H1 (cell line): ENCODE results near the gene LRRC26. TPM values are rescaled to one million over a fixed set of nuclear protein-coding genes. Genes with fewer than 3 reads are reported as not detected.

Source experiments
- CBX5 ChIP-seq: fragments of 300-800, 300-1000 bp; sonication (generic); IDR thresholded peaks from 2 replicates; pipeline ENCODE4 v1.7.1; 2016; ENCODE audit warnings: antibody characterized with exemption, low read length, low read depth
- KDM4A ChIP-seq: IDR thresholded peaks from one replicate; pipeline ENCODE4 v1.7.1; 2012; ENCODE audit warnings: low read depth, mild to moderate bottlenecking, moderate library complexity, low read length, inconsistent platforms; ENCODE audit not compliant: severe bottlenecking
- NRF1 ChIP-seq: IDR thresholded peaks from 2 replicates; pipeline ENCODE4 v1.6.1; 2011; ENCODE audit warnings: mild to moderate bottlenecking, low read depth, low read length, improper control_type of control experiment
- POU5F1 ChIP-seq: IDR thresholded peaks from 2 replicates; pipeline ENCODE4 v1.6.1; 2011; ENCODE audit warnings: low read depth, mild to moderate bottlenecking, low read length, moderate library complexity
- SAP30 ChIP-seq: fragments of 300-600 bp; sonication (generic); IDR thresholded peaks from 2 replicates; pipeline ENCODE4 v1.7.1; 2012; ENCODE audit warnings: low read length, moderate library complexity, mild to moderate bottlenecking, inconsistent platforms; ENCODE audit not compliant: insufficient read depth, insufficient replicate concordance
- SP2 ChIP-seq: IDR thresholded peaks from 2 replicates; pipeline ENCODE4 v1.6.1; 2012; ENCODE audit warnings: mild to moderate bottlenecking, low read length, inconsistent platforms
- SP4 ChIP-seq: IDR thresholded peaks from 2 replicates; pipeline ENCODE4 v1.6.1; 2012; ENCODE audit warnings: low read length, inconsistent platforms
- polyA plus RNA-seq, 7 experiments: library from polyadenylated mRNA; depleted of rRNA in 3 of 7; stranded (reverse) in 5 of 7; unstranded in 2 of 7; fragments of >200 nt in 5 of 7; fragments of 200-250 nt in 2 of 7; gene quantifications; 1 replicate in 5 of 7; 2 replicates in 1 of 7; 4 replicates in 1 of 7; pipeline versions ENCODE4 v1.2.1 to v1.2.3, GENCODE V29; 2011 to 2013; ENCODE audit warnings: missing spikeins in 2 of 7, mixed read lengths in 2 of 7
- total RNA-seq: library from RNA; stranded (reverse); fragmentation: NEBNext Ultra II Directional; extraction: Animal tissue kit (Norgen Biotek cat#: 25700); gene quantifications from 2 replicates; pipeline ENCODE4 v1.2.1, GENCODE V29; 2021
- TF ChIP-seq, protein P1 (sequence below): fragments of 300-600 bp; sonication (generic); IDR thresholded peaks from 2 replicates; pipeline ENCODE4 v1.7.1; 2012; ENCODE audit warnings: low read length, moderate library complexity, mild to moderate bottlenecking, inconsistent platforms; ENCODE audit not compliant: insufficient replicate concordance

The LRRC26 gene
- total and polyA plus RNA-seq, 2 of the 8 experiments (the other 6 are each of a cell fraction or from before 2014, with no cell fraction given) = 0.34 to 0.85 TPM

DNA sequence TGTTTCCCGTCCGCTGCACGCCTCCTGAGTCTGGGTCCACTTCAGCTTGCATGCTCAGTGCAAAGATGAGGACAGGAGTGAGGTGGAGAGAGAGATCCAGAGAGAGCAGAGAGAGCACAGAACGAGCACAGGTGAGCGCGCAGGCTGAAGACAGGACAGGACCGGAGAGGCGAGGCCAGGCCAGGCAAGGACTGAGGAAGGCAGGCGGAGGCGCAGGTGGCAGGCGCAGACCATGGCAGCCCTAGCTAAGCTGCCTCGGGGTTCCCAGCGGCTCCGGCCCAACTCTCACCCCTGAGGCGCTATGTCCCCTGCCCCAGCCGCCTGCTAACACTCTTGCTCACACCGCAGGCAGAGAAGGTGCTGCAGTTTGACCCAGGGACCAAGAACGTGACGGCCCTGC, 21.2 kb downstream of the LRRC26 start (continued):
- TF ChIP-seq, protein P1, sequence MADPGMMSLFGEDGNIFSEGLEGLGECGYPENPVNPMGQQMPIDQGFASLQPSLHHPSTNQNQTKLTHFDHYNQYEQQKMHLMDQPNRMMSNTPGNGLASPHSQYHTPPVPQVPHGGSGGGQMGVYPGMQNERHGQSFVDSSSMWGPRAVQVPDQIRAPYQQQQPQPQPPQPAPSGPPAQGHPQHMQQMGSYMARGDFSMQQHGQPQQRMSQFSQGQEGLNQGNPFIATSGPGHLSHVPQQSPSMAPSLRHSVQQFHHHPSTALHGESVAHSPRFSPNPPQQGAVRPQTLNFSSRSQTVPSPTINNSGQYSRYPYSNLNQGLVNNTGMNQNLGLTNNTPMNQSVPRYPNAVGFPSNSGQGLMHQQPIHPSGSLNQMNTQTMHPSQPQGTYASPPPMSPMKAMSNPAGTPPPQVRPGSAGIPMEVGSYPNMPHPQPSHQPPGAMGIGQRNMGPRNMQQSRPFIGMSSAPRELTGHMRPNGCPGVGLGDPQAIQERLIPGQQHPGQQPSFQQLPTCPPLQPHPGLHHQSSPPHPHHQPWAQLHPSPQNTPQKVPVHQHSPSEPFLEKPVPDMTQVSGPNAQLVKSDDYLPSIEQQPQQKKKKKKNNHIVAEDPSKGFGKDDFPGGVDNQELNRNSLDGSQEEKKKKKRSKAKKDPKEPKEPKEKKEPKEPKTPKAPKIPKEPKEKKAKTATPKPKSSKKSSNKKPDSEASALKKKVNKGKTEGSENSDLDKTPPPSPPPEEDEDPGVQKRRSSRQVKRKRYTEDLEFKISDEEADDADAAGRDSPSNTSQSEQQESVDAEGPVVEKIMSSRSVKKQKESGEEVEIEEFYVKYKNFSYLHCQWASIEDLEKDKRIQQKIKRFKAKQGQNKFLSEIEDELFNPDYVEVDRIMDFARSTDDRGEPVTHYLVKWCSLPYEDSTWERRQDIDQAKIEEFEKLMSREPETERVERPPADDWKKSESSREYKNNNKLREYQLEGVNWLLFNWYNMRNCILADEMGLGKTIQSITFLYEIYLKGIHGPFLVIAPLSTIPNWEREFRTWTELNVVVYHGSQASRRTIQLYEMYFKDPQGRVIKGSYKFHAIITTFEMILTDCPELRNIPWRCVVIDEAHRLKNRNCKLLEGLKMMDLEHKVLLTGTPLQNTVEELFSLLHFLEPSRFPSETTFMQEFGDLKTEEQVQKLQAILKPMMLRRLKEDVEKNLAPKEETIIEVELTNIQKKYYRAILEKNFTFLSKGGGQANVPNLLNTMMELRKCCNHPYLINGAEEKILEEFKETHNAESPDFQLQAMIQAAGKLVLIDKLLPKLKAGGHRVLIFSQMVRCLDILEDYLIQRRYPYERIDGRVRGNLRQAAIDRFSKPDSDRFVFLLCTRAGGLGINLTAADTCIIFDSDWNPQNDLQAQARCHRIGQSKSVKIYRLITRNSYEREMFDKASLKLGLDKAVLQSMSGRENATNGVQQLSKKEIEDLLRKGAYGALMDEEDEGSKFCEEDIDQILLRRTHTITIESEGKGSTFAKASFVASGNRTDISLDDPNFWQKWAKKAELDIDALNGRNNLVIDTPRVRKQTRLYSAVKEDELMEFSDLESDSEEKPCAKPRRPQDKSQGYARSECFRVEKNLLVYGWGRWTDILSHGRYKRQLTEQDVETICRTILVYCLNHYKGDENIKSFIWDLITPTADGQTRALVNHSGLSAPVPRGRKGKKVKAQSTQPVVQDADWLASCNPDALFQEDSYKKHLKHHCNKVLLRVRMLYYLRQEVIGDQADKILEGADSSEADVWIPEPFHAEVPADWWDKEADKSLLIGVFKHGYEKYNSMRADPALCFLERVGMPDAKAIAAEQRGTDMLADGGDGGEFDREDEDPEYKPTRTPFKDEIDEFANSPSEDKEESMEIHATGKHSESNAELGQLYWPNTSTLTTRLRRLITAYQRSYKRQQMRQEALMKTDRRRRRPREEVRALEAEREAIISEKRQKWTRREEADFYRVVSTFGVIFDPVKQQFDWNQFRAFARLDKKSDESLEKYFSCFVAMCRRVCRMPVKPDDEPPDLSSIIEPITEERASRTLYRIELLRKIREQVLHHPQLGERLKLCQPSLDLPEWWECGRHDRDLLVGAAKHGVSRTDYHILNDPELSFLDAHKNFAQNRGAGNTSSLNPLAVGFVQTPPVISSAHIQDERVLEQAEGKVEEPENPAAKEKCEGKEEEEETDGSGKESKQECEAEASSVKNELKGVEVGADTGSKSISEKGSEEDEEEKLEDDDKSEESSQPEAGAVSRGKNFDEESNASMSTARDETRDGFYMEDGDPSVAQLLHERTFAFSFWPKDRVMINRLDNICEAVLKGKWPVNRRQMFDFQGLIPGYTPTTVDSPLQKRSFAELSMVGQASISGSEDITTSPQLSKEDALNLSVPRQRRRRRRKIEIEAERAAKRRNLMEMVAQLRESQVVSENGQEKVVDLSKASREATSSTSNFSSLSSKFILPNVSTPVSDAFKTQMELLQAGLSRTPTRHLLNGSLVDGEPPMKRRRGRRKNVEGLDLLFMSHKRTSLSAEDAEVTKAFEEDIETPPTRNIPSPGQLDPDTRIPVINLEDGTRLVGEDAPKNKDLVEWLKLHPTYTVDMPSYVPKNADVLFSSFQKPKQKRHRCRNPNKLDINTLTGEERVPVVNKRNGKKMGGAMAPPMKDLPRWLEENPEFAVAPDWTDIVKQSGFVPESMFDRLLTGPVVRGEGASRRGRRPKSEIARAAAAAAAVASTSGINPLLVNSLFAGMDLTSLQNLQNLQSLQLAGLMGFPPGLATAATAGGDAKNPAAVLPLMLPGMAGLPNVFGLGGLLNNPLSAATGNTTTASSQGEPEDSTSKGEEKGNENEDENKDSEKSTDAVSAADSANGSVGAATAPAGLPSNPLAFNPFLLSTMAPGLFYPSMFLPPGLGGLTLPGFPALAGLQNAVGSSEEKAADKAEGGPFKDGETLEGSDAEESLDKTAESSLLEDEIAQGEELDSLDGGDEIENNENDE = no peak
- TF ChIP-seq KDM4A (no peak), SP2 (no peak), SP4 (no peak), SAP30 (no peak), NRF1 (no peak), POU5F1 (no peak), CBX5 (no peak)
